Thyroid gland (tissue), 4 donors: Measurements from ENCODE around the gene FRYL.

Experiments used
- POLR2A ChIP-seq, 2 donors: fragments of 450-650 bp; IDR thresholded peaks; one replicate each; pipeline ENCODE4 v1.6.1; 2017; ENCODE audit warnings: antibody characterized with exemption in 2 of 2, mild to moderate bottlenecking in 2 of 2, moderate library complexity in 1 of 2
- TF ChIP-seq, protein P1 (sequence below), 6 experiments: fragments of 200-600 bp in 3 of 6; fragments of 450-650 bp in 3 of 6; sonication (generic) in 3 of 6; IDR thresholded peaks; one replicate each; pipeline ENCODE4 v1.5.1; 2016 to 2019; ENCODE audit warnings: antibody characterized with exemption in 6 of 6, mild to moderate bottlenecking in 2 of 6, inconsistent platforms in 1 of 6, moderate library complexity in 1 of 6

GRCh38 chr4:48688953-48689352 is 91.1 kb downstream of the FRYL start:
- TF ChIP-seq, protein P1, sequence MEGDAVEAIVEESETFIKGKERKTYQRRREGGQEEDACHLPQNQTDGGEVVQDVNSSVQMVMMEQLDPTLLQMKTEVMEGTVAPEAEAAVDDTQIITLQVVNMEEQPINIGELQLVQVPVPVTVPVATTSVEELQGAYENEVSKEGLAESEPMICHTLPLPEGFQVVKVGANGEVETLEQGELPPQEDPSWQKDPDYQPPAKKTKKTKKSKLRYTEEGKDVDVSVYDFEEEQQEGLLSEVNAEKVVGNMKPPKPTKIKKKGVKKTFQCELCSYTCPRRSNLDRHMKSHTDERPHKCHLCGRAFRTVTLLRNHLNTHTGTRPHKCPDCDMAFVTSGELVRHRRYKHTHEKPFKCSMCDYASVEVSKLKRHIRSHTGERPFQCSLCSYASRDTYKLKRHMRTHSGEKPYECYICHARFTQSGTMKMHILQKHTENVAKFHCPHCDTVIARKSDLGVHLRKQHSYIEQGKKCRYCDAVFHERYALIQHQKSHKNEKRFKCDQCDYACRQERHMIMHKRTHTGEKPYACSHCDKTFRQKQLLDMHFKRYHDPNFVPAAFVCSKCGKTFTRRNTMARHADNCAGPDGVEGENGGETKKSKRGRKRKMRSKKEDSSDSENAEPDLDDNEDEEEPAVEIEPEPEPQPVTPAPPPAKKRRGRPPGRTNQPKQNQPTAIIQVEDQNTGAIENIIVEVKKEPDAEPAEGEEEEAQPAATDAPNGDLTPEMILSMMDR (IDR thresholded peaks at IDR 0.05) = no peak
- no peak for TF ChIP-seq POLR2A (IDR thresholded peaks at IDR 0.05)
